Measurements from ENCODE around the gene HOXB1.
"Not testable (repeated sequence)": the region's sequence is repeated elsewhere in the genome, so short reads cannot be mapped to it uniquely, and the experiment has no call there.

Gene HOXB1

GRCh38 chr17:48515925-48516900, 14.6 kb downstream of the HOXB1 start:
- DNase-seq: no peak

- no peak for DNase-seq
Measured at GRCh38 chr17:48514477-48514876, 16.3 kb downstream of the HOXB1 start.

GRCh38 chr17:48513666-48514455, 16.9 kb downstream of the HOXB1 start:
- no peak for DNase-seq

GRCh38 chr17:48513097-48513496, 17.7 kb downstream of the HOXB1 start:
- no peak for DNase-seq

GRCh38 chr17:48510761-48511604, 19.8 kb downstream of the HOXB1 start:
- no peak for DNase-seq

- DNase-seq: no peak
Measured at GRCh38 chr17:48510381-48510760, 20.4 kb downstream of the HOXB1 start.

GRCh38 chr17:48509708-48510107, 21.1 kb downstream of the HOXB1 start:
- not testable (repeated sequence) for DNase-seq

GRCh38 chr17:48506246-48506645, 24.6 kb downstream of the HOXB1 start:
- no peak for DNase-seq

GRCh38 chr17:48505788-48506187, 25.0 kb downstream of the HOXB1 start:
- DNase-seq: no peak

GRCh38 chr17:48504953-48505352, 25.9 kb downstream of the HOXB1 start:
- no peak for DNase-seq

- no peak for DNase-seq
Measured at GRCh38 chr17:48503747-48504146, 27.1 kb downstream of the HOXB1 start.

- DNase-seq: no peak
Measured at GRCh38 chr17:48502901-48503300, 27.9 kb downstream of the HOXB1 start.

GRCh38 chr17:48502312-48502711, 28.5 kb downstream of the HOXB1 start:
- DNase-seq: no peak

- DNase-seq: no peak
Measured at GRCh38 chr17:48500435-48501426, 30.1 kb downstream of the HOXB1 start.

- DNase-seq: no peak
Measured at GRCh38 chr17:48499735-48500434, 30.9 kb downstream of the HOXB1 start.

GRCh38 chr17:48499248-48499647, 31.6 kb downstream of the HOXB1 start:
- no peak for DNase-seq

- no peak for DNase-seq
Measured at GRCh38 chr17:48498164-48498850, 32.5 kb downstream of the HOXB1 start.

- no peak for DNase-seq
Measured at GRCh38 chr17:48497103-48497502, 33.7 kb downstream of the HOXB1 start.

- DNase-seq: no peak
Measured at GRCh38 chr17:48494335-48494734, 36.5 kb downstream of the HOXB1 start.

Measured in activated CD8-positive, alpha-beta memory T cell treated with anti-CD3 and anti-CD28 coated beads, Interleukin-2, amount 50 U/mL, for 48 hours (primary cell).